HFF-Myc (cell line): ENCODE results near the gene ZNF557.
"Not testable (repeated sequence)": the region's sequence is repeated elsewhere in the genome, so short reads cannot be mapped to it uniquely, and the experiment has no call there.

Experiments
- DNase-seq: peaks from one replicate; pipeline ENCODE4 v3.0.0-alpha.2; 2011; ENCODE audit warnings: low read depth; ENCODE audit errors: extremely low read depth
- H3K4me3 ChIP-seq: replicated peaks from 2 replicates; pipeline ENCODE4 v1.5.1; 2011; ENCODE audit warnings: low read depth, mild to moderate bottlenecking, control low read depth, low read length
- TF ChIP-seq, protein P1 (sequence below): IDR thresholded peaks from 2 replicates; pipeline ENCODE4 v1.5.1; 2012; ENCODE audit warnings: mild to moderate bottlenecking, low read depth, low read length, control low read depth; ENCODE audit errors: missing control alignments

The ZNF557 gene

DNA sequence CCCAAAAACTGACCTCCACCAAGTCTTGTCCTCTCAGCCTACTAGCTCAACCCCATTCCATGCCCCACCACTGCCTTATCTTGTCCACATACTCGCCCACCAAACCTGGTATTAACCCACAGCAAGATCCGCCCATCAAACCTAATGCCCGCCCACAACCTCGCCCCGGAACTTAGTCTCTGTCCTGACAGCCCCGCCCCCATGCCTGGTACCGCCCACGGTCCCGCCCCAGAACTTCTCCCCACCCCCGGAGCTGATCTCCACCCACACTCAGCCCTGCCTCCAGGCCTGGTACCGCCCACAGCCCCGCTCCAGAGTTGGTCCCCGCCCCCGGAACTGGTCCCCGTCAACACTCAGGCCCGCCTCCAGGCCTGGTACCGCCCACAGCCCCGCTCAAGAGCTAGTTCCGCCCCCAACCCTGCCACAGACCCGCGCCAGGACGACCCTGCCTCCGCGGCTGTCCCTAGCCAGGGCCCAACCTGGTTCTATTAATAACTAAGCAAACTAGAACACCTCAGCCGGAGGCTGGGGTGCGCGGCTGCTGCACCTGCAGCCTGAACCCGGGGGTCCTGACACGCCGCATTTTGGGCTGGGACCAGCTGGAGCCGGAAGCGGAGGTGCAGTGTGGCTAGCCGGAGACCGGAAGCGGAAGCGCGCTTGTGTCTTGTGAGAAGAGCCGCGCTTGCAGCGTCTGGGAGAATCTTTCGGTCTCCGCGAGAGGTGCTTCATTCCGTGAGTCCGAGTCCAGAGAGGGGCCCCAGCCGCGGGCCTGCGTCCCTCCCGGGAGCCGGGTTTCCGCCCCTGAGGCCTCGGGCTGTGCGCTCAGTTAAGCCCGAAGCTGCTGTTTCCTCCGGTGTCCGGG lies at the start of gene ZNF557:
Gene ZNF557 (plus strand): TSS at position 662 of the 862 bp plus-strand sequence. CDS start 5,372 bp downstream, outside the sequence.
- H3K4me3 ChIP-seq = peak within 1 kb of the TSS; percentile 96
- peak; percentile 84 for DNase-seq
- TF ChIP-seq, protein P1, sequence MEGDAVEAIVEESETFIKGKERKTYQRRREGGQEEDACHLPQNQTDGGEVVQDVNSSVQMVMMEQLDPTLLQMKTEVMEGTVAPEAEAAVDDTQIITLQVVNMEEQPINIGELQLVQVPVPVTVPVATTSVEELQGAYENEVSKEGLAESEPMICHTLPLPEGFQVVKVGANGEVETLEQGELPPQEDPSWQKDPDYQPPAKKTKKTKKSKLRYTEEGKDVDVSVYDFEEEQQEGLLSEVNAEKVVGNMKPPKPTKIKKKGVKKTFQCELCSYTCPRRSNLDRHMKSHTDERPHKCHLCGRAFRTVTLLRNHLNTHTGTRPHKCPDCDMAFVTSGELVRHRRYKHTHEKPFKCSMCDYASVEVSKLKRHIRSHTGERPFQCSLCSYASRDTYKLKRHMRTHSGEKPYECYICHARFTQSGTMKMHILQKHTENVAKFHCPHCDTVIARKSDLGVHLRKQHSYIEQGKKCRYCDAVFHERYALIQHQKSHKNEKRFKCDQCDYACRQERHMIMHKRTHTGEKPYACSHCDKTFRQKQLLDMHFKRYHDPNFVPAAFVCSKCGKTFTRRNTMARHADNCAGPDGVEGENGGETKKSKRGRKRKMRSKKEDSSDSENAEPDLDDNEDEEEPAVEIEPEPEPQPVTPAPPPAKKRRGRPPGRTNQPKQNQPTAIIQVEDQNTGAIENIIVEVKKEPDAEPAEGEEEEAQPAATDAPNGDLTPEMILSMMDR = no peak

DNA sequence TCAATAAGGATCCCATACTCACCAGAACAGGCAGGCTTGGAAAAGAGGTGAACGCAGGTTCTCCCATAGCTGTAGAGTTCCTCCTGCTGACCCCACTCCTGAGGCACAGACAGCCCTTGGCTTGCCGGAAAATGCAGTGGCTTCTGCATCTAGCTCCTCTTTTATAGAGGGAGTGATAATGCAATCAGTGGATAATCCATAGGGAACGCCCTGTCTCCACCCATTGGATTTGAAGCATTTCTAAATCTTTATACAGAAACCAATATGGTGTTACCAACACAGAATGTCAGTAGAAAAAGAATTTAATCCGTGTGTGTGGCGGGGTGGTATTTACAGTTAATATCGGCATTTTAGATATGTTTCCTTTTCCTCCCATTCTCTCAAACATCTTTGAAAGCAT lies 48.2 kb upstream of the ZNF557 start, which contains the start of gene MBD3L2B:
Gene MBD3L2B (minus strand): TSS at position 101 of the 400 bp plus-strand sequence. CDS start 34 bp downstream, at position 67.
- not testable (repeated sequence) for H3K4me3 ChIP-seq, DNase-seq

DNA sequence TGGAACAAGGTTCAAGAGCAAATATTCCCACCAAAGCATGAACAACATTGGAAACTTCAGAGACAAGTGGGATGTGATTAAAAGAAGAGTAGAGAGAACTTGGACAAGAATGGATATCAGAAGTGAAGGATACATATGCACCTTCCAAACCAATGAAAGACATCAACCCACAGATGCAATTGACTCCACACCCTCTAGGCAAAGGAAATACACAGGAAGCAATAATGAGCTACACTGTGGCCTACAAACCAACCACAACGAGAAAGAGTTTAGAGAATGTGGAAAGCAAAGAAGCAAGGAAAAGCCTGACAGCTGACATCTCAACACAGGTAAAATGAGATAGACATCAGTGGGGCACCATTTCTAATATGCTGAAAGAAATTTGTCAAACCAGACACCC lies 40.7 kb upstream of the ZNF557 start:
- H3K4me3 ChIP-seq, DNase-seq: not testable (repeated sequence)

DNA sequence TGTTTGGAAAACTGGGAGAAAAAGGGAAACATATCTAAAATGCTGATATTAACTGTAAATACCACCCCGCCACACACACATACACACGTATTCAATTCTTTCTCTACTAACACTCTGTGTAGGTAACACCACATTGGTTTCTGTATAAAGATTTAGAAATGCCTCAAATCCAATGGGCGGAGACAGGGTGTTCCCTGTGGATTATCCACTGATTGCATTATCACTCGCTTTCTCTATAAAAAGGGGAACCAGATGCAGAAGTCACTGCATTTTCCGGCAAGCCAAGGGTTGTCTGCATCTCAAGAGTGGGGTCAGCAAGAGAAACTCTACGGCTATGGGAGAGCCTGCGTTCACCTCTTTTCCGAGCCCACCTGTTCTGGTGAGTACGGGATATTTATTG lies 39.2 kb upstream of the ZNF557 start, which contains the start of gene MBD3L5:
Gene MBD3L5 (plus strand): TSS at position 301 of the 400 bp plus-strand sequence. CDS start 34 bp downstream, at position 335.
- DNase-seq, H3K4me3 ChIP-seq: not testable (repeated sequence)

DNA sequence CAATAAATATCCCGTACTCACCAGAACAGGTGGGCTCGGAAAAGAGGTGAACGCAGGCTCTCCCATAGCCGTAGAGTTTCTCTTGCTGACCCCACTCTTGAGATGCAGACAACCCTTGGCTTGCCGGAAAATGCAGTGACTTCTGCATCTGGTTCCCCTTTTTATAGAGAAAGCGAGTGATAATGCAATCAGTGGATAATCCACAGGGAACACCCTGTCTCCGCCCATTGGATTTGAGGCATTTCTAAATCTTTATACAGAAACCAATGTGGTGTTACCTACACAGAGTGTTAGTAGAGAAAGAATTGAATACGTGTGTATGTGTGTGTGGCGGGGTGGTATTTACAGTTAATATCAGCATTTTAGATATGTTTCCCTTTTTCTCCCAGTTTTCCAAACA lies 29.4 kb upstream of the ZNF557 start, which contains the start of gene MBD3L4:
Gene MBD3L4 (minus strand): TSS at position 101 of the 400 bp plus-strand sequence. CDS start 35 bp downstream, at position 66.
- H3K4me3 ChIP-seq, DNase-seq: not testable (repeated sequence)

DNA sequence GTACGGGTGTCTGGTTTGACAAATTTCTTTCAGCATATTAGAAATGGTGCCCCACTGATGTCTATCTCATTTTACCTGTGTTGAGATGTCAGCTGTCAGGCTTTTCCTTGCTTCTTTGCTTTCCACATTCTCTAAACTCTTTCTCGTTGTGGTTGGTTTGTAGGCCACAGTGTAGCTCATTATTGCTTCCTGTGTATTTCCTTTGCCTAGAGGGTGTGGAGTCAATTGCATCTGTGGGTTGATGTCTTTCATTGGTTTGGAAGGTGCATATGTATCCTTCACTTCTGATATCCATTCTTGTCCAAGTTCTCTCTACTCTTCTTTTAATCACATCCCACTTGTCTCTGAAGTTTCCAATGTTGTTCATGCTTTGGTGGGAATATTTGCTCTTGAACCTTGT lies 27.9 kb upstream of the ZNF557 start:
- not testable (repeated sequence) for H3K4me3 ChIP-seq, DNase-seq

DNA sequence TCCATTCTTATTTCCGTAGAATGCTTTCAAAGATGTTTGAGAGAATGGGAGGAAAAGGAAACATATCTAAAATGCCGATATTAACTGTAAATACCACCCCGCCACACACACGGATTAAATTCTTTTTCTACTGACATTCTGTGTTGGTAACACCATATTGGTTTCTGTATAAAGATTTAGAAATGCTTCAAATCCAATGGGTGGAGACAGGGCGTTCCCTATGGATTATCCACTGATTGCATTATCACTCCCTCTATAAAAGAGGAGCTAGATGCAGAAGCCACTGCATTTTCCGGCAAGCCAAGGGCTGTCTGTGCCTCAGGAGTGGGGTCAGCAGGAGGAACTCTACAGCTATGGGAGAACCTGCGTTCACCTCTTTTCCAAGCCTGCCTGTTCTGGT lies 20.5 kb upstream of the ZNF557 start, which contains the start of gene MBD3L2:
Gene MBD3L2 (plus strand): TSS at position 301 of the 400 bp plus-strand sequence. CDS start 53 bp downstream, at position 354.
- DNase-seq, H3K4me3 ChIP-seq: not testable (repeated sequence)

DNA sequence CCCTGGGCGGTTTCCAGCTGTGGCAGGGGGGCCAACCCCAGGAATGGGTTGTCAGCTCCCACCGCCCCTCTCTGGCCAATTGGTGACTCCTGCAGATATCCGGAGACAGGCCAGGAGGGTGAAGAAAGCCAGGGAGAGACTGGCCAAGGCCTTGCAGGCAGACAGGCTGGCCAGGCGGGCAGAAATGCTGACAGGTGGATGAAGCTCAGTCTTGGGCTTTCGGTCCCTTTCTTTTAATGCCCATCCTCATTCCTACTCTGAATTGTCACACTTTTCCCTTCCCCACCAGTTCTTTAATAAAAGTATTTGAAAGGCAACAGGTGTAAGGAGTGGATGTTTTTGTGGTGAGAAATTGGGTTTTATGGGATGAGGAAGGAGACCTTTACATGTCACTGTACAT lies 18.1 kb upstream of the ZNF557 start:
- DNase-seq, H3K4me3 ChIP-seq: not testable (repeated sequence)

DNA sequence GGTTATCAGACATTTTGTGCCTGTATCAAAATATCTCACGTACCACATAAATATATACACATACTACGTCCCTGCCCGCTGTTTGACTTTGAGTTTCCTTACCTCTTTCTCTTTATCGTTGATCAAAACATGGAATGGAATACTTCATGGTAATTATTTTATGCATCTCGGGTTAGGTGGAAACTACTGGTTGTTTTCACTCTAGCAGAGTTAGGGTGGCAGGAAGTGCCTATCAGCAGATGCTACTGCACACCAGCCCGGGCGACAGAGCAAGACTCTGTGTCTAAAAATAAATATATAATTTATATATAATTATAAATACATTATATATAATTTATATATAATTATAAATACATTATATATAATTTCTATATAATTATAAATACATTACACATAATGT lies 16.6 kb upstream of the ZNF557 start:
- H3K4me3 ChIP-seq = not testable (repeated sequence)

DNA sequence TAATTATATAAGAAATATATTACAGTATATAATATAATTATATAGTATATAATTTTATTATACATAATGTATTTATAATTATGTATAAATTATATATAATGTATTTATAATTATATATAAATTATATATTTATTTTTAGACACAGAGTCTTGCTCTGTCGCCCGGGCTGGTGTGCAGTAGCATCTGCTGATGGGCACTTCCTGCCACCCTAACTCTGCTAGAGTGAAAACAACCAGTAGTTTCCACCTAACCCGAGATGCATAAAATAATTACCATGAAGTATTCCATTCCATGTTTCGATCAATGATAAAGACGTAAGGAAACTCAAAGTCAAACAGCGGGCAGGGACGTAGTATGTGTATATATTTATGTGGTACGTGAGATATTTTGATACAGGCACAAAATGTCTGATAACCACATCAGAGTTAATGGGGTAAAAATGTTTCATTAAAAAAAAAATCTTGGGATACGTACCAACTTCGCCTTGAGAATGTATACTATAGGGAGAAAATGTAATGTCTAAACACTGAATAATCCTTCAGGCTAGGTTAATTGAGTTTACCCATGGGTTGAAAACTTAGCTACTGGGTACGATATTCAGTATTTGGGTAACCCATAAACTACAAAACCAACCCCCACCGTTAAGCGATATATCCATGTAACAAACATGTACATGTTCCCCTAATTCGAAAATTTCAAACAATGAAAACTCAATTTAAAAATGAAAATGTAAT lies 14.7 kb upstream of the ZNF557 start:
- DNase-seq, H3K4me3 ChIP-seq: not testable (repeated sequence)

More for the DNA sequence above, 16.6 kb upstream of the ZNF557 start:
- DNase-seq = not testable (repeated sequence)

DNA sequence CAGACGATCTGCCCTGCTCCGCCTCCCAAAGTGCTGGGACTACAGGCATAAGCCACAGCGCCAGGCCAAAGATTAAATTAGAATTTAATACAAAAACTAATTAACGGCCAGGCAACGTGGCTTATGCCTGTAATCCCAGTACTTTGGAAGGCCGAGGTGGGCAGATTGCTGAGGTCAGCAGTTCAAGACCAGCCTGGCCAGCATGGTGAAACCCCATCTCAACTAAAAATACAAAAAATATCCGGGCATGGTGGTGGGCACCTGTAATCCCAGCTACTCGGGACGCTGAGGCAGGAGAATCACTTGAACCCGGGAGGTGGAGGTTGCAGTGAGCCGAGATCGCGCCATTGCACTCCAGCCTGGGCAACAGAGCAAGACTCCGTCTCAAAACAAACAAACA lies 13.8 kb upstream of the ZNF557 start:
- H3K4me3 ChIP-seq, DNase-seq: not testable (repeated sequence)

DNA sequence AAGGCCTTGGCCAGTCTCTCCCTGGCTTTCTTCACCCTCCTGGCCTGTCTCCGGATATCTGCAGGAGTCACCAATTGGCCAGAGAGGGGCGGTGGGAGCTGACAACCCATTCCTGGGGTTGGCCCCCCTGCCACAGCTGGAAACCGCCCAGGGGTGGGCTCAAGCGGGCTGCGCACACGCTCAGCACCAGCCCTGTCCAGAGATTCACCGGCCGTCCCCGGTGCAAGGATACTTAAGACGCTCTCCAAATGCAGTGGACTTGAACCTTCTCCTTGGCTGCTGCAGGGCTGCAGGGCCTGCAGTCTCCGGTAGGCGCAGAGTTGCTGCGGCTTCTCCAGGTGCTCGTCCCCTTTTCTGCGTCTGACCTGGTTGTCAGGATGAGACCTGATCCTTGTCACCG lies 13.1 kb upstream of the ZNF557 start:
- not testable (repeated sequence) for DNase-seq, H3K4me3 ChIP-seq

DNA sequence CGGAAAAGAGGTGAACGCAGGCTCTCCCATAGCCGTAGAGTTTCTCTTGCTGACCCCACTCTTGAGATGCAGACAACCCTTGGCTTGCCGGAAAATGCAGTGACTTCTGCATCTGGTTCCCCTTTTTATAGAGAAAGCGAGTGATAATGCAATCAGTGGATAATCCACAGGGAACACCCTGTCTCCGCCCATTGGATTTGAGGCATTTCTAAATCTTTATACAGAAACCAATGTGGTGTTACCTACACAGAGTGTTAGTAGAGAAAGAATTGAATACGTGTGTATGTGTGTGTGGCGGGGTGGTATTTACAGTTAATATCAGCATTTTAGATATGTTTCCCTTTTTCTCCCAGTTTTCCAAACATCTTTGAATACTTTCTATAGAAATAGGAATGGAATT lies 10.9 kb upstream of the ZNF557 start, which contains the start of gene MBD3L3:
Gene MBD3L3 (minus strand): TSS at position 101 of the 400 bp plus-strand sequence. CDS start 71 bp downstream, at position 30.
- not testable (repeated sequence) for H3K4me3 ChIP-seq, DNase-seq

DNA sequence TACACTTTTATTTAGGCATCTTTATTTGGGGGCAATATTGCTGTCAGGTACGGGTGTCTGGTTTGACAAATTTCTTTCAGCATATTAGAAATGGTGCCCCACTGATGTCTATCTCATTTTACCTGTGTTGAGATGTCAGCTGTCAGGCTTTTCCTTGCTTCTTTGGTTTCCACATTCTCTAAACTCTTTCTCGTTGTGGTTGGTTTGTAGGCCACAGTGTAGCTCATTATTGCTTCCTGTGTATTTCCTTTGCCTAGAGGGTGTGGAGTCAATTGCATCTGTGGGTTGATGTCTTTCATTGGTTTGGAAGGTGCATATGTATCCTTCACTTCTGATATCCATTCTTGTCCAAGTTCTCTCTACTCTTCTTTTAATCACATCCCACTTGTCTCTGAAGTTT lies 9.5 kb upstream of the ZNF557 start:
- not testable (repeated sequence) for H3K4me3 ChIP-seq, DNase-seq
